GM19395 (cell line): ENCODE measurements around the gene ST8SIA3.

Experiments
- ATAC-seq: cut with Tn5 transposase; IDR thresholded peaks from one replicate; pipeline ENCODE4 v1.9.1; 2021; ENCODE audit warnings: mild to moderate bottlenecking, moderate library complexity; ENCODE audit not compliant: unreplicated experiment

The ST8SIA3 gene, protein sequence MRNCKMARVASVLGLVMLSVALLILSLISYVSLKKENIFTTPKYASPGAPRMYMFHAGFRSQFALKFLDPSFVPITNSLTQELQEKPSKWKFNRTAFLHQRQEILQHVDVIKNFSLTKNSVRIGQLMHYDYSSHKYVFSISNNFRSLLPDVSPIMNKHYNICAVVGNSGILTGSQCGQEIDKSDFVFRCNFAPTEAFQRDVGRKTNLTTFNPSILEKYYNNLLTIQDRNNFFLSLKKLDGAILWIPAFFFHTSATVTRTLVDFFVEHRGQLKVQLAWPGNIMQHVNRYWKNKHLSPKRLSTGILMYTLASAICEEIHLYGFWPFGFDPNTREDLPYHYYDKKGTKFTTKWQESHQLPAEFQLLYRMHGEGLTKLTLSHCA

DNA sequence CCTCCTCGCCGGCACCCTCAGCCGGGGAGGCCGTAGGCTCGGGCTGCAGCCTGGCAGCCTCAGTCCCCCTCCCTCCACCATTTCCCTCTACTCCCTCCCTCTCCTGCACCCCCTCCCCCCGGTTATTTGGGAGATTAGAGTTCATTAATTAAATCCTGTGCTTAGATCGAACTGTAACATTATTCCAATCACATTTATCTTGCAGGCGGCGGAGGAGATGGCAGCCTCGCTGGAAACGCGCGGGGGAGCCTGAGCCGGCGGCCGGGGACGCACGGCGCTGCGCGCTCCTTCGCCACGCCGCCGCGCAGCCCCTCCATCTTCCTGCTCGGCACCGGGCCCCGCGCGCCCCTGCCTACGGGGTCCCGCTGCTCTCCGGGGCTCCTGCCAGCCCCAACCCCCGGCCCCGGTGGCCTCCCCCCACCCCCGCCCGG is at the start of gene ST8SIA3:
Gene ST8SIA3 (plus strand): TSS at position 287 of the 431 bp plus-strand sequence. CDS start 290 bp downstream, outside the sequence.
- no peak for ATAC-seq

DNA sequence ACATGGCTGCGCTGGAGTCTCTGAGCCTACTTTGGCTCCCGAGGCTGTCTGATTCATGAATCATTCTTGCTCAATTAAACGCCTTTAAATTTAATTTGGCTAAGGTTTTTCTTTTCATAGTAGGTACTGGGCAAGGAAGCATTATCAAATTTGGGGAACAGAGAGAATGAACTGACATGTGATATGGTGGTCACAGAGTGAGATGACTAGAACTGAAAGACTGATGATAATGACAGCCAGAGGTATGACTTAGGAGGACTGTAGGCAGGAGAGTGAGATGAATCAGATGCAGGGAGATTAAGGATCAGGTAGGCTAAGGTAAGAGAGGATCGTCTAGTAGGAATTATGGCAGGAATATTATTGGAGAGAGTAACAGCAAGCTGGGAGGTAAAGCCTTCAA is 40.9 kb upstream of the ST8SIA3 start:
- no peak for ATAC-seq

GRCh38 chr18:57312346-57313144 is 39.8 kb upstream of the ST8SIA3 start:
- ATAC-seq = no peak

DNA sequence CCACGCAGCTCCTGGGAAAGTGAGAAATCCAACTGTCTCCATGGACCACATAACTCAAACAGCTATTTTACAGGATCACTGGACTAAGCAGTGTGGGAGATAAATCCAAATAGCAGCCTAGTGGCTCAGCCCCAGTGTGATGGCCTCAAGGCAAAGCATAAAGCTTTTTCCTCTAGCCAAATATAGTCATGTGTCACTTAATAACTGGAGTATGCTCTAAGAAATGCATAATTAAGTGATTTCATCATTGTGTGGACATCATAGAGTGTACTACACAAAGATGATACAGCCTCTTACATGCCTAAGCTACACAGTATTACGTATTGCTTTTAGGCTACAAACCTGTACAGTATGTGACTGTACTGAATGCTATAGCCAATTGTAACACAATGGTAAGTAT is 31.8 kb upstream of the ST8SIA3 start:
- no peak for ATAC-seq

GRCh38 chr18:57325491-57326166 is 26.7 kb upstream of the ST8SIA3 start:
- no peak for ATAC-seq

- no peak for ATAC-seq
Measured at GRCh38 chr18:57326718-57327323, 25.5 kb upstream of the ST8SIA3 start.

GRCh38 chr18:57328665-57329064 is 23.7 kb upstream of the ST8SIA3 start:
- no peak for ATAC-seq

GRCh38 chr18:57329856-57330255 is 22.5 kb upstream of the ST8SIA3 start:
- ATAC-seq = no peak

GRCh38 chr18:57331718-57332117 is 20.6 kb upstream of the ST8SIA3 start:
- no peak for ATAC-seq

DNA sequence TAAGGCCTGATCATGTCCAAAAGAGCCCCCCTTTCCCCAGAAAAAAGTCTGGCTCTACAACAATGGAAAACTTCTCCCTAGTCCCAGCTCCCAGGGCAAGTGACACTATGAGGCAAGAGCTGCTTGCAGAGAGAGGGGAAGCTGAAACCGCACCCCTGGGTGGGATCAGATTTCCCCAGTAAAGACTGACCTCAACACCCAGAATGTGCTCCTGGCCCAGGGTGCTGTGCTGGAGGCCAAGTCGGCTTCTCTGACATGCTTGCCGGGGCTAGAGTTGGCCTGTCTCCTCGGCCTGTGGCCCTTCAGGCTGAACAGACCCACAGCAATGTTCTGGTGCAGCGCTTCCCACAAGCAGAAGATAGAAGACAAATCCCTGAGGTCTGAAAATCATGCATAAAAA is 18.4 kb upstream of the ST8SIA3 start:
- no peak for ATAC-seq

DNA sequence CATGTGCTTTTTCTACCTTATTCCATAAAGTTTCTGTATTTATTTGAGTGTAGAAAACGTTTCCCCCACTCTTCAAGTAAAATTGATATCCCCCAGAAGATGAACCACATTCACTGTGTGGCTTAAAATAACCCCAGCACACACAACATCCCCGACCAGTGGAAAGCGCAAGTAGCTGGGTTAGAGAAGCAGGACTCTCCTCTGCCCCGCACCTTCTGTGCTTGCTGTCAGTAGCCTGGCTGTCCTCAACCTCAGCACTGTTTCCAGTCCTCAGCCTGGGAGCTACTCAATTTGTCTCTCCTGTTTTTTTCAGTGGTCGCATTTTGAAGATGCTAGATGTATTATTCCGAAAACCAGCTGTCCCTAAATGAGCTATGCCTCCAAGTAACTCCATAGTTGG is 18.0 kb upstream of the ST8SIA3 start:
- ATAC-seq = no peak

DNA sequence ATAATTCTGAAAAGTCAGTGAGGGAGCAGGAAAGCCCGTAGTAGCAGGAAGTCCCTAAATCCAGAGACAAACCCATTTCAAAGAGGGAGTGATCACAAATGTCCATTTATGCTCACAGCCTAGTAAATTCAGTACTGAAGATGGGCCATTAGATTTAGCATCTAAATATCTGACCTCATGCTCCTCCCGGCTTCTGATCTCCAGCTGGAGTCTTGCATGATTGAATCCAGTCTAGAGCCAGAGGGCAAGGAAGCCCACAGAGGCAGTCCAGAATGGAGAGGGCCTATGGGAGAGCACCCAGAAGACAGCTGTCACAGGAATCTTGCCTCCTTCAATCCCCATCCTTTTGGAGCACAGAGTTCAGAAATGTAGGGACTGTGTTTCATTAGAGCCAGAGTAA is 16.0 kb upstream of the ST8SIA3 start:
- no peak for ATAC-seq

DNA sequence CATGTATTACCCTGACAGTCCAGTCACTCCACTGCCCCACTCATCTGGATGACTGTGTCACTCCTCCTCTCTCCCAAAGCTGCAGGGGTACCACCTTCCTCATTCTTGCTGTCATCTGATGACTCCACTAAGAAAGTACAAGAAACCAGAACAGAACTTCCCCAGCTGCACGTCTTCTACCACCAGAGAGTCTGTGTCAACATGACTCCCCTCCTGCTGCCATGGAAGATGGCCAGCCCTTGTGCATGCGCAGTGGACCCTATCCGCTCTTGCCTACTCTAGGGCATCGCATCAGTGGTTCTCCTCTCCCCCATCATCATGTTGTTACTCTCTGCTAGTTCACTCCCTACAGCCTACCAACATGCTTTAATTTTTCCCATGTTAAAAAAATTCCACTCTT is 14.5 kb upstream of the ST8SIA3 start:
- ATAC-seq = no peak

DNA sequence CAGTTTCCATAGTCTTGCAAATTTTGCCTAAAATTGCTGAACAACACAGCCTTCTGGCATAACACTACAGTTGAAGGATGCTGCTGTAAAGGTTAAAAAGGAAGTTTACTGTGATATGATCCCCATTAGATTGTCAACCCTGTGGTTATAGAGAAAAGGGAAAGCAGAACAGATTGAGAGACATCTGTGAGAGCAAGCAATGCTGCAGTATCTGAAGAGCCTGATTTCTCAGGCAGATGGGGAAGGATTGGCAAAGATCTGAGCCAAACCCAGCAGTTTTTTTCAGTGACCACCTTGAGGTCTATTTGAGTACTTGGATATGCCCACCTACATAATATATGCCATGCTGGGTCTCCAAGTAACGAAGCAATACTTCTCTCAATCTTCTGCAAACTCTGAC is 8.5 kb upstream of the ST8SIA3 start:
- ATAC-seq = no peak

DNA sequence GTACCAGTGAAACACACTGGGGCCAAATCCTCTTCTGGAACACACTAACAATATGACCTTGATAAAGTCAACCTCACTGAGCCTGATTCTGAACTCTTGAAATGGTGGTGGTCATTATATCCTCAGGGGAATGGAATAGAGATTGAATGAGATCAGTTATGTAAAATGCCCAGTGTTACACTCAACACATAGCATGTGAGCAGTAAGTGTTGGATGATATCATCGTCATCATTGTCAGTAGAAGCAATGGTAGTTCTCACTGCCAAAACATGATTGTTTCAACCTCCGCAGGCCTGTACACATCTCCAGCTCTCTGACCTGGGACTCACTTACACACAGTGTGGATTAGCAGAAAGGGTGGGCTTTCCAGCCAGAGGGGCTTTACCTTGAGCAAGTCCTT is 5.5 kb upstream of the ST8SIA3 start:
- no peak for ATAC-seq

GRCh38 chr18:57347784-57348183 is 4.6 kb upstream of the ST8SIA3 start:
- ATAC-seq = no peak

- ATAC-seq = no peak
Measured at GRCh38 chr18:57352761-57353136, 392 bp downstream of the ST8SIA3 start.

DNA sequence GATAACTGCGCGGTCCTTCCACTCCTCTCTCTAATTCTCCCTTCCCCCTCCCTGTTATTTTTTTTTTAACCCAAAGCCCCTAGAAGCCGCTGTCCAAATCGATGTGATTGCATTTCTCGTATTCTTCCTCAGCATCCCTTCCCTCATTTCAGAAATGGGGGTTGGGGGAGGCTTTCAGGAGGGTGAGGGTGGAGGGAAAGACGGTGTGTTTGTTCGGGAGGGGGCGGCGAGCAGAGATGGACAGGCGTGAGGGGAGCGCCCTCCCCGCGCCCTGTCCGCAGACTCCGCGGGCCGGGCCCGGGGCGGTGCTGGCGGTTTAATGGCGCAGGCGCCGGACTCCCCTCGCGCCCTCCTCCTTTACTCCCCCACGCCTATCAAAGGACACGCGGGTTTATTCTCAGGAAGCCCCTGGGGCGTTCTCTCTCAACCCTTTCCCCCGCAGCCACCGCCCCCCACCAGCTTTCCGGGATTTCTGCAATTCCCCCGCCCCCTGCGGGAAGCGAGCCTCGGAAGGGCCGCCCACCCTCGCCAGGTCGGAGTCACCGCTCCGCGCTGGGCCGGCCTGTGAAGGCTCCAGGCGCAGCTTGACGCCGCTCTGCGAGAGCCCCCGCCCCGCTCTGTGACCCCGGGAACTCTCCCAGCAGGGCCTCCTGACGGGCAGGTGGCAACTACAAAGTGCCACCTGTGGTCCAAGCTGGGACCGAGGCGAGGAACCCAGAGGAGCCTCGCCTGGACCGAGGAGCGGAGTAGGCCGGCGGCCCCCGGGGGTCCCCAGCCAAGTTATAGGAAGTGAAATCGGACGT is 981 bp downstream of the ST8SIA3 start:
- no peak for ATAC-seq

GRCh38 chr18:57353940-57354461 is 1.6 kb downstream of the ST8SIA3 start:
- no peak for ATAC-seq

GRCh38 chr18:57359433-57359832 is 7.1 kb downstream of the ST8SIA3 start:
- no peak for ATAC-seq
